Tibial nerve (tissue), 4 donors: Measurements from ENCODE around the gene TRIM67.
A peak's percentile ranks its signal among the peaks of the same experiment; 100 is the strongest.

ENCODE experiments used
- EP300 ChIP-seq, 2 donors: sonication (generic); formaldehyde crosslinking; IDR thresholded peaks; one replicate each; pipeline ENCODE4 v1.6.1; 2017; ENCODE audit warnings: antibody characterized with exemption in 2 of 2, mild to moderate bottlenecking in 1 of 2
- POLR2A ChIP-seq, 2 donors: fragments of 450-650 bp; IDR thresholded peaks; one replicate each; pipeline ENCODE4 v1.6.1; 2017; ENCODE audit warnings: antibody characterized with exemption in 2 of 2, mild to moderate bottlenecking in 2 of 2, moderate library complexity in 2 of 2
- TF ChIP-seq, protein P1 (sequence below), 5 experiments: fragments of 200-600 bp in 3 of 5; fragments of 450-650 bp in 2 of 5; sonication (generic) in 3 of 5; IDR thresholded peaks; one replicate each; pipeline ENCODE4 v1.5.1; 2016 to 2019; ENCODE audit warnings: antibody characterized with exemption in 5 of 5, mild to moderate bottlenecking in 3 of 5, moderate library complexity in 2 of 5

DNA sequence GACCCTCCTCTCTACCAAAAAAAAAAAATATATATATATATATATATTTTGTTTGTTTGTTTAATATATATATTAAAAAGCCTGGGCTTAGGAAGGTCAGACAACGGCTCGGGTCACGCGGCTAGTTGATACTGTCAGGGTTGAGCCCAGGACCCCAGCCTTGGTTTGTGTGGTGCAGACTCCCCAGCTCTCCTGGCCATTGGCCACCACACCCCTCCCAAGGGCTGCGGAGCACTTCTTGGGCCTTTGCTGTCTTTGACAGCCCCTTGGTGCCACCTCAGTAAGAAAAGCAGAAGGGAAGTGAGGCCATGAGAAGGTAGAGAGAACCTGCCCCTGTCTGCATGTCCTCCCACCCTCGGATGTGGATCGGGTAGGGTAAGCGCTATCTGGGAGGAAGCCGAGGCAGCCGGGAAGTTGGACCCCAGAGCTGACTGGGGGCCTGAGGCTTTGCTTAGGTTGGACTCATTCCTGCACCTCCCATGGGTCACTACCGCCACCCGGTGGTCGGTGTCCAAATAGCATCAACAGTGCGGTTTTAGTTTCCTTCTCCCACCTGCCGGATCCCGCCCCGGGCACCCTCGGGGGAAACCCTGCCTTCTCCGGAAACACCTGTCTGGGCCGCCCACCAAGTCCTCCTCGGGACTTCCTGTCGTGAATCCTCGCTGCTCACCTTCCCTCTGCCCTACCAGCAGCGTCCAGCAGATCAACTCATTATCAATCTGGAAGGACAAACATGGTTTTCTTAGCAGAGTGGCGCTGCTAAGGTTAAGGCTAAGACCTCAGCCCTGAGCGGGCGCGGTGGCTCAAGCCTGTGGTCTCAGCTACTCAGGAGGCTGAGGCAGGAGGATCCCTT is 49.4 kb downstream of the TRIM67 start:
- TF ChIP-seq, protein P1, sequence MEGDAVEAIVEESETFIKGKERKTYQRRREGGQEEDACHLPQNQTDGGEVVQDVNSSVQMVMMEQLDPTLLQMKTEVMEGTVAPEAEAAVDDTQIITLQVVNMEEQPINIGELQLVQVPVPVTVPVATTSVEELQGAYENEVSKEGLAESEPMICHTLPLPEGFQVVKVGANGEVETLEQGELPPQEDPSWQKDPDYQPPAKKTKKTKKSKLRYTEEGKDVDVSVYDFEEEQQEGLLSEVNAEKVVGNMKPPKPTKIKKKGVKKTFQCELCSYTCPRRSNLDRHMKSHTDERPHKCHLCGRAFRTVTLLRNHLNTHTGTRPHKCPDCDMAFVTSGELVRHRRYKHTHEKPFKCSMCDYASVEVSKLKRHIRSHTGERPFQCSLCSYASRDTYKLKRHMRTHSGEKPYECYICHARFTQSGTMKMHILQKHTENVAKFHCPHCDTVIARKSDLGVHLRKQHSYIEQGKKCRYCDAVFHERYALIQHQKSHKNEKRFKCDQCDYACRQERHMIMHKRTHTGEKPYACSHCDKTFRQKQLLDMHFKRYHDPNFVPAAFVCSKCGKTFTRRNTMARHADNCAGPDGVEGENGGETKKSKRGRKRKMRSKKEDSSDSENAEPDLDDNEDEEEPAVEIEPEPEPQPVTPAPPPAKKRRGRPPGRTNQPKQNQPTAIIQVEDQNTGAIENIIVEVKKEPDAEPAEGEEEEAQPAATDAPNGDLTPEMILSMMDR (IDR thresholded peaks at IDR 0.05), result peak; percentile 79 to 93 (median 90)
- TF ChIP-seq POLR2A (IDR thresholded peaks at IDR 0.05) (no peak), EP300 (IDR thresholded peaks at IDR 0.05) (no peak)
